HG03159 (cell line): ENCODE data around the gene PRR13.
"Not testable (repeated sequence)": the region's sequence is repeated elsewhere in the genome, so short reads cannot be mapped to it uniquely, and the experiment has no call there.

ENCODE experiments used
- ATAC-seq: cut with Tn5 transposase; IDR thresholded peaks from one replicate; pipeline ENCODE4 v1.9.1; 2021; ENCODE audit warnings: mild to moderate bottlenecking, moderate library complexity; ENCODE audit not compliant: unreplicated experiment

The PRR13 gene

DNA sequence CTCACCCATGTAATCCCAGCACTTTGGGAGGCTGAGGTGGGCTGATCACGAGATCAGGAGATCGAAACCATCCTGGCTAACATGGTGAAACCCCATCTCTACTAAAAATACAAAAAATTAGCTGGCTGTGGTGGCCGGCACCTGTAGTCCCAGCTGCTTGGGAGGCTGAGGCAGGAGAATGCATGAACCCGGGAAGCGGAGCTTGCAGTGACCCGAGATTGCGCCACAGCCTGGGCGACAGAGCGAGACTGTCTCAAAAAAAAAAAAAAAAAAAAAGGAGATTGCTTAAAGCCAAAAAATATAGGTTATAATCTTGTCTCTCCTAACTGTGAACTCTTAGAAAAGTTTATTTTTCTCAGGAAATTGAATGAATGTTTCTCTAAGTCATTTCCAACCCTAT is 6.2 kb upstream of the PRR13 start:
- ATAC-seq = not testable (repeated sequence)

DNA sequence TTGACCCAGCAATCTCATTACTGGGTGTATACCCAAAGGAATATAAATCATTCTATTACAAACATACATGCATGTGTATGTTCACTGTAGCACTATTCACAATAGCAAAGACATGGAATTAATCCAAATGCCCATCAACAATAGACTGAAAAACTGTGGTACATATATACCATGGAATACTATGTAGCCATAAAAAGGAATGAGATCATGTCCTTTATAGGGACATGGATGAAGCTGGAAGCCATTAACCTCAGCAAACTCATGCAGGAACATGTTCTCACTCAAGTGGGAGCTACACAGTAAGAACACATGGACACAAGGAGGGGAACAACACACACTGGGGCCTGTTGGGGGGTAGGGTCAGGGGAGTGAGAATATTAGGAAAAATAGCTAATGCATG is 2.0 kb upstream of the PRR13 start:
- not testable (repeated sequence) for ATAC-seq

DNA sequence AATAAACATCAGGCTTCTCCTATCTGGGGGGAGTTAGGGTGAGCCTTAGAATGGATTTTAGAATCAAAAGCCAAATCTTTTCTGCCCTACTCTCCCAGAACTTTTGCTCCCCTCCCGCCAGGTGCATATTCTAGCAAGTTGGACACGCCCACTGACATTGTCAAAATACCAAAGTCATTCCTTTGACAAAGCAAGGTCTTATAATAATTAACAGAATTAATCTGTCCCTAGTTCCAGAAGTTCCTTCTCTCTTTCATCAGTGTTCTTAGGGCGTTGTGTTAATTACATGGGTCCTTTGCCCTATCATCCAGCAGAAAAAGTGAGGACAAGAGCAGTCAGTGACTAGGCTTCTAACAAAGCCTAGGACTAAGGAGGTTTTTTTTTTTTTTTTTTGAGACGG is 2.4 kb downstream of the PRR13 start:
- ATAC-seq = no peak

DNA sequence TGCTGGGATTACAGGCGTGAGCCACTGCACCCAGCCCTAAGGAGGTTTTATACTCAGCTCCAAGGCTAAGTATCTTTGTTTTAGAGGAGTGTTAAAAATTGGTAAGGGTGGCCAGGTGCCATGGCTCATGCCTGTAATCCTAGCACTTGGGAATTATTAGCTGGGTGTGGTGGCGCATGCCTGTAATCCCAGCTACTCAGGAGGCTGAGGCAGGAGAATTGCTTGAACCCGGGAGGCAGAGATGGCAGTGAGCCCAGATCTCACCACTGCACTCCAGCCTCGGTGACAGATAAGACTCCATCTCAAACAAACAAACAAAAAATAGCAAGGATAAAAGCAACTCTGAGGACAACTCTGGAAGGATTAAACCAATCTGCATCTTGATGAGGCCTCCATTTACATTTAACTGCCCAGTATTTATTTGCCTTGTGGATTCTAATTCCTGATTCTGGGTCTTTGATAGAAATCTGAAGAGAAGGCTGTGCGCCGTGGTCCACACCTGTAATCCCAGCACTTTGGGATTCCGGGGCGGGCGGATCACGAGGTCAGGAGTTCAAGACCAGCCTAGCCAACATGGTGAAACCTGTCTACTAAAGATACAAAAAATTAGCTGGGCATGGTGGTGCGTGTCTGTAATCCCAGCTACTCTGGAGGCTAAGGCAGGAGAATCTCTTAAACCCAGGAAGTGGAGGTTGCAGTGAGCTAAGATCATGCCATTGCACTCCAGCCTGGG is 3.2 kb downstream of the PRR13 start:
- not testable (repeated sequence) for ATAC-seq

DNA sequence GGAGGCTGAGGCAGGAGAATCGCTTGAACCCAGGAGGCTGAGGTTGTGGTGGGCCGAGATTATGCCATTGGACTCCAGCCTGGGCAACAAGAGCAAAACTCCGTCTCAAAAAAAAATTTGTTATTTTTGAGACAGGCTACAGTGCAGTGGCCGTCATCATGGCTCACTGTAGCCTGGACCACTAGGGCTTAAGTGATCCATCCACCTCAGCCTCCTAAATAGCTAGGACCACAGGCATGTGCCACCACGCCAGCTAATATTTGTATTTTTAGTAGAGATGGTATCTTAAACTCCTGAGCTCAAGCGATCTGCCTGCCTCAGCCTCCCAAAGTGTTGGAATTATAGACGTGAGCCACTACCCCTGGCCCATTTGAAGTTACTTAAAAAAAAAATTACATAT is 9.4 kb downstream of the PRR13 start:
- ATAC-seq = no peak

DNA sequence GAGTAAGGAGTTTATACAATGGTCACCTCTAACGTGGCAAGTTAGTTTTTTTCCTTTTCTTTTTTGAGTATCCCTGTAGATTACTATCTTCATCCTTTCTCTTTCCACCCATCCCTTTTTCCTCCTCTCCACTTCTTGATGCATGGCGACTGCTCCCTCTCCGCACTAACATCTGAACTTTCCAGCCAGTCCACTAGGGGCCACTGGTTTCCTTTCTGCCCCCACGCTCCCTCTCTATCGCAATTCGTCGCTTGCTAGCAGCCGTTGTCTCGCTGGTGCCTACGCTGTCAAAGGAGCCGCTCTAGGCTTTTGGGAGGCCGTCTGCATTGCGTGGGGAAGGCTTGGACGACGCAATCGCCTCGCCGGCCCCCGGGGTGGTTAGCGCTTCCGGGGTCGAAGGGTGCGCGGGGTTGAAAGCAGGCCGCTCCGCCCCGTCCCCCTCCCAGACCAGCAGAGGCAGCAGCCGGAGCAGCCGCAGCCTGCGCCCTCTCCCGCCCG is 10.2 kb downstream of the PRR13 start, which contains the start of gene PCBP2:
TSS of gene PCBP2 (plus strand) at position 442 of the 498 bp plus-strand sequence. CDS start 2,699 bp downstream, outside the sequence.
- ATAC-seq = peak; percentile 94

DNA sequence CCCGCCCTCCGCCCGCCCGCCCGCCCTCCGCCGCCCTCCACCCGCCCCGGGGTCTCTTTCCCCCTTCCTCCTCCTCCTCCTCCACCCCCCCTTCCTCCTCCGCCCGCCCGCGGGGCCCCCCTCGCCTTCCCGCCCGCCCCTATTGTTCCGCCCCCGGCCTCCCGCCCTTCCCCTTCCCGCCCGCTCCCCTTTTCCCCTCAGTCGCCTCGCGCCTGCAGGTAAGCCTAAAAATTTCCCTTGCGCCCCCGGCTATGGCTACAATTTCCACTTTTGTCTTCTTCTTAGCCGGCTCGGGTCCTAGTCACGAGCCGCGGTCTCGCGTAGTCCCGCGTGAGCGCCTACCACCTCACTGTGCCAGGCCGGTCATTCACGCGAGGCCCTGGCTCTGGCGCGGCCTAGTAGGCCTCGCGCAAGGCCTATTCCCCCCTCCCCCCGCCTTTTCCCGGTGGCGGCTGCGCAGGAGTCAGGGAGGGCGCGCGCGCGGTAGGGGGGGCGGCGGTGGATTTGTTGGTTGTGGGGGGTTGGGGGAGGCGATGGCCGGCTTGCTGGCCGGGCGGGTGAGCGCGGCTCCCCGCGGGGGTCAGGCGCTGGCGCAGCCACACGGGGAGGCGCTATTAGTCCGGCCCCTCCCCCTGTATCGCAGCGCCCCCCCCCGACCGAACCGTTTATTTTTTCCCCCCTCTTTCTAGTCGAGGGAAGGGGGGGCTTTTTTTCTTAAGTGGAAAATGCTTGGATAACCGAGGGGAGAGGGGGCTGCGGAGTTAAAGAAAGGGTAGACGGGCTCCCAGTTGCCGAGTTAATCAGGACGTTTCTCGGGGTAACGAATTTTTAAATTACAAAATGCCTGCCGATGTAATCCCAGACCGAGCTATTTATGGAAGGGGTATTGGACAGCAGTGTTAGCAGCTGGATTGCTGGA is 10.9 kb downstream of the PRR13 start:
- no peak for ATAC-seq

DNA sequence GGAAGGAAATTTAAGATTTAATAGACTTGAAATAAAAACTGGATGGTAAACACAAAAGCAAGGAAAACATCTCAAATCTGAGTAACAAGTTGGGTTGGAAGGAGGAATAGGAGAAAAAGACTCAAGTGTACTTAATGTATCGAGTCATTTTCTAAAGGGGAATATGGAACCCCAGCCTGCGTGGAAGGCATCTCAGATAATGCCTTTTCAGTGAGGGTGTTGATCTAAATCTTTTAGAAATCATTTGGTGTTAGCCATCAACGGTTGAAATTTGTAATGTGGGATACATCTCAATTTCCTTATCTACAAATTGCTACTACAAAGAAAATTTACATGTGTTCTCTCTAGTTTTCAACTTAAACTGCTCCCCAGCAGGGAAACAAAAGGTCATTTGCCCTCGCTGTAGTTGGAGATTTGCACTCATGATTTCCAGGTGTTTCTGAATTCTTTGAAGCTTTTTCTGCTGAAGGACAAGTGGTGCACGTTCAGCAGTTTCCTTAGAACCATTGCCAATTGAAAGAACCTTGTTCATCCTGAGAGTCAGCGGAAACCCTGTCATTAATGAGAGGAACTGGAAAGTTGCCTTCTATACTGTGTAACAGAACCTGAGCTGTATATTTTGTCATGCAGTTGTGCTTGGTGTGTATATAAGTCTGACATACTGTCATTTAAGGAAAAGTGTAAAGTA is 12.6 kb downstream of the PRR13 start:
- no peak for ATAC-seq

DNA sequence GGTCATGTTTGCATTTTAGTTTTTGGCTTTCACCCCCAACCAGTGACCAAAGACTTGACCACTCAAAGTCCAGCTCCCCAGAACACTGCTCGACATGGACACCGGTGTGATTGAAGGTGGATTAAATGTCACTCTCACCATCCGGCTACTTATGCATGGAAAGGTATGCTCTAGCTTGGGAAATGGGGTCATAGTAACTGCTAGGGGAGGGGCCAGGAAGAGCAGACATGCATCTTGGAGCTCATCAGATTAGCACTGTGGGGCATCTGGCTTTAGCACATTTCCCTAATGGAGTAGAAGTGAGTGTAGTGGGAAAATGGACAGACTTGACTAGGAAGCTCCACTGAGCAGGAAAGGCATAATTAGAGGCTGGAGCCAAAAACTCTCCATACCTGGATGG is 13.2 kb downstream of the PRR13 start:
- ATAC-seq = no peak

DNA sequence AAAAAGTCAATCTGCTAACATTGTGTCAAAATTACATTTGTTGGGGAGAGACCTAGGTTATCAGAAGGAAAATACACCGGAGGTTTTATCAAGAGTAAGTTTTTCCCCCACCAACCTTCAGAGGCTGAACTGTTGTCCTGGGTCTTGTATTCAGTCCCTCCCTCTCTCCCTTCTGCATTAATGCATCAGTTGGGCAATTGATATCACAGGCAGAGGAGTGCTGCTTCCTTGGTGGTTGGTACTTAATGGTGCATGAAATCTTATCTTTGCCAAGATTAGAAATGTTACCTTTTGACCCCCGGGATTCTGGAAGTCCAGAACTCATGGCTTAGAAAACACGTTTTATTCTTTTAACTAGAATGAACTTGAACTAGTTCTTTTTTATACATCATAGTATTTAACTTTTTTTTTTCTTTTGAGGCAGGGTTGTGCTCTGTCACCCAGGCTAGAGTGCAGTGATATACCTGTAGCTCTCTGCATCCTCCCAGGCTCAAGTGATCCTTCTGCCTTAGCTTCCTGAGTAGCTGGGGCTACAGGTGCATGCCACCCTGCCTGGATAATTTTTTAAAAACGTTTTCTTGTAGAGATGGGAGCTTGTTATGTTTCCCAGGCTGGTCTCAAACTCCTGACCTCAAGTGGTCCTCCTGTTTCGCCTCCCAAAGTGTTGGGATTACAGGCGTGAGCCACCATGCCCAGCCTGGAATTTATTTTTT is 15.3 kb downstream of the PRR13 start:
- no peak for ATAC-seq

DNA sequence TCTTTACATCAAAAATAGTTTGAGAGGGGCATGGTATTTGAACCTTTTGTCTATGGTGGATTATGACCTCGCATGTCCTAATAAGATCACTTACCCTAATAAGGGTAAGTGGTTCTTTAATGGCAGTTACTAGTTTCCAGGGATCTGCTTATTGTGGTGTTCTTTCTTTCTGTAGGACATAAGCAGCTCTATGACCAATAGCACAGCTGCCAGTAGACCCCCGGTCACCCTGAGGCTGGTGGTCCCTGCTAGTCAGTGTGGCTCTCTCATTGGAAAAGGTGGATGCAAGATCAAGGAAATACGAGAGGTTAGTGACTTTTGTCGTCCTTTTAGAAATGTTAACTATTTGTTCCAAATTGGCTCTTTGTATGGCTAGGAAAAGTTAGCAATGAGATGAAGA is 17.6 kb downstream of the PRR13 start:
- ATAC-seq = no peak

DNA sequence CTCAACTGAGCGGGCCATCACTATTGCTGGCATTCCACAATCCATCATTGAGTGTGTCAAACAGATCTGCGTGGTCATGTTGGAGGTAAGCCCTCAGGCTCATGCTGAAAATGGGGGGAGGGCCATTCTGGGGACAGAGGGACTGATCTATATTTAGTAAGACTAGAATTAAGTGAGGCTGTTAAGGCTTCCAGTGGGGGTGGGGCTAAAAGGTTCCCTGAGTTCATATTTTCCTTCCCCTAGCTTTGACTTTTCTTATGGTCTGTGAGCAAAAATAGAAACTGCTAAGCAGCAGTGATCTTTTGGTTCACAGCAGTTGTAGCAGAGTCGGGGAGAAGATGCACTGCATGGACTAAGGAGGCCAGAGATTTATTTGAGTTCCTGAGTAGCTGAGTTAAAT is 19.5 kb downstream of the PRR13 start:
- no peak for ATAC-seq

DNA sequence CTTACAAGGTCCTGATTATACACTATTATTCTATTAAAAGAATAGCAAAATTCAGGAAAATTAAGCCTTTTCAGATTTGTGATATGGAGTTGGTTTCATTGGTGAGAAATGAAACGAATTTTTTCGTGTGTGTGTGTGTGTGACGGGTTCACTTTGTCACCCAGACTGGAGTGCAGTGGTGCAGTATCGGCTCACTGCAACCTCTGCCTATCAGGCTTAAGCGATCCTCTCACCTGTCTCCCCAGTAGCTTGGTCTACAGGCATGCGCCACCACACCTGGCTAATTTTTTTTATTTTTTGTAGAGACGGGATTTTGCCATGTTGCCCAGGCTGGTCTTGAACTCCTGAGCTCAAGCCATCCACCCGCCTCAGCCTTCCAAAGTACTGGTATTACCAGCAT is 20.1 kb downstream of the PRR13 start:
- ATAC-seq = no peak

DNA sequence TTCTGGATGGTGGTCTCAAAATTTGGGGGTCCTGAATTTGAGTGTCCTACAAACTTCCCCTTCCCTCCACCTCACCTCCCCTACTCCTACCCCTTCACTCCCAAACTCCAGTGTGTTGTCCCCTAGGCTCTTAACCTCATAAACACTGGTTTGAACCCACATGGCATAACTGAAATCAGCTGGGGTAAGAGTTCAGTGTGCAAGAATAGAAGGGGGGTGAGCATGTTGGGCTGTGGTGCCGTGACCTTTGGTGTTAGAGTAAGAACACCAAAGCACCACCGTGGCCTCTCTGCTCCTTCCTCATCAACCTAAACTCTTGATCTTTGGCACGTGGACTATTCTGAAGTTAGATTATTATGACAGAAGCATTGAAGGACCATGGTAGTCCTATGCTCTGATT is 21.4 kb downstream of the PRR13 start:
- ATAC-seq = no peak

DNA sequence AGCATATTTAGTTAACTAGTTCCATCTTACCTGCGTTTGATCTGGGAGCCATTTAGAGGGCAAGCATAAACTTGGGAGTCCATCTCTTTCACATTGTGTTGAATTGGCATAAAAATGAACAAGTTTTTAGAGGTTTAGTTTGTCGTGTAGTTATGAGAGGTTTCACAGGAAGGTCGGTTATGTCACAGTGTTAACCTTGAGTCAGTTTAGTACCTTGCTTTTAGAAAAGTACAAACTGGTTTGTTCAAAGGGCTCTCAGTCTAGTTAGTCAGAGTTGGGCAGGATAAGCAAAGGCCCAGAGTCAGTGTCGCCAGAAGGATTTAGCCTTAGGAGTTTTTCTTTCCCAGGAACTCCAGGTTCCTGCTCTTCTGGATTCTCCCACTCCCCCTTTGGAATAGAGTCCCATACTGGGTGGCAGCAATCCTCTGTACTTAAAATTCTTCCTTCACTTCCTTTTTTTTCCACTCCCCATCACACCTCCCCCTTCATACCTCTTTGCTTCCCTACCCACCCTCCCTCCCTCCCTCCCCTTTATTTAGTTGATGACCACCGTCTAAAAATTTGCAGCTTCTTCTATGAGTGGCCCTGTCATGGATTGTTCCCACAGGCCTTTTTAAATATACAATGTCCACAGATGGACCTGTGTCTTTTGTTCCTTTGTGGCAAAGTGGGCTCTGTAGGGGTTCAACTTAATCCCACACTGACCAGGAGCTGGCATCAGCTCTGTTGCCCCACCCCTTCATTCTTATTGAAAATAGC is 22.4 kb downstream of the PRR13 start:
- ATAC-seq = no peak

DNA sequence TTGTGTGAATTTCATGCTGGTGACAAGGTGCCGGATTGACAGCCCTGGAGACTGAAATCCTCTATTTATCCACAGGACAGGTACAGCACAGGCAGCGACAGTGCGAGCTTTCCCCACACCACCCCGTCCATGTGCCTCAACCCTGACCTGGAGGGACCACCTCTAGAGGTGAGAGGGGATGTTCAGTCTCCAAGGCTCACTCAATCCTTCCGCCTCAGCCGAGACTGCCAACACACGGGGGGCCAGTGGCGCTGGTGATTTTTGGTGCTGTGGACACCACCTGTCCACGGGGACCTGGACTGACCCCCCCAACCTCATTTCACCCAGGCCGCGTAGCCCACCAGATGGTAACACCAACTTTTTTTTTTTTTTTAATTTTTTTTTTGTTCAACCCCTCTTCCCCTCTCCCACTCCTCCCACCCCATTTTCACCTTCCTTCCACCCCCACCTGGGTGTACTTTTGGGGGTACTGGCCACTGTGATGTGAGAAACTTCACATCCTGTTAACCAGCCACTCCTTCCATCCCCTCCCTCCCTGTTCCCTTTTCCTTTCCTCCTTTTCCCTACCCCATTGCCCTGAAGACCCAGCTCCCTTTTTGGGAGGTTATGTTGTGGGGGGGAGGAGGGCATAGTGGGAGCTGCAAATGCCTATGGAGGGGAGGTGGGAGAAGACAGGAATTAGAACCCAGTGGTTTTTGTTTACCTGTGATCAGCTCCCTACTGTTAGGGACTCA is 23.3 kb downstream of the PRR13 start:
- no peak for ATAC-seq

DNA sequence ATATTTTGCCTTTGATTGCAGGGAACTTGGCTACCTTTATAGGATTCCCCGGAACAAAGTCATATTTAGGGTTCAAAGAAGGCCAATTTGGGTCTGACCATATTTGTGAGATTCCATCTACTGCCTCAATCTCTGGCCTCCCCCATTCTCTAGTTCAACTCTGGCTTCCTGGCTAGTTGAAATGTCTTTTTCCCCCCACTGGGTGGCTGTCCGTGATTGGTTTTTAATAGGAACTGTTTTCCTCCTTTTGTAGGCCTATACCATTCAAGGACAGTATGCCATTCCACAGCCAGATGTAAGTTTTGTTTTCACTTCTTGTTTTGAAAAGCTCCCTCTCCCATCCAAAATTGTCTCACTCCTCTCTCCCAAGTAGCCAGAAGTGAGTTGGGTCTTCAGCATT is 24.1 kb downstream of the PRR13 start:
- no peak for ATAC-seq

DNA sequence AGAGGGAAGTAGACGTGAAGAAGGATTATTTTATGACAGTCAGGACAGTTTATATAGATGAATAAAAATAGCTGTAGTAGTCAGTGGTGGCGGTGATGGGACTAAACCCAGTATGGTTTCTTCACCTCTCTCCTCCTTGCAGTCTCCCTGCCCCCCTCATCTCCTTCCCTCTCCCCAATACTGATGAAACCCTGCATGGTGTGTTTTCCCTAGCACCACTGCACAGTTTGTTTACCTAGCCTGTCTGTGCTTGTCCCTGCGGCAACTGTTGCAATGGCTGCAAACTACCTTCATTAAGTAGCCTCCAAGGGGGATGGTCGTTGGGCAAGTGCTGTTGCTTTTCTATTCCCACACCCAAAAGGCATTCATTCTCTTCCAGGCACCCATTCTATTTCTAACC is 25.1 kb downstream of the PRR13 start:
- no peak for ATAC-seq

DNA sequence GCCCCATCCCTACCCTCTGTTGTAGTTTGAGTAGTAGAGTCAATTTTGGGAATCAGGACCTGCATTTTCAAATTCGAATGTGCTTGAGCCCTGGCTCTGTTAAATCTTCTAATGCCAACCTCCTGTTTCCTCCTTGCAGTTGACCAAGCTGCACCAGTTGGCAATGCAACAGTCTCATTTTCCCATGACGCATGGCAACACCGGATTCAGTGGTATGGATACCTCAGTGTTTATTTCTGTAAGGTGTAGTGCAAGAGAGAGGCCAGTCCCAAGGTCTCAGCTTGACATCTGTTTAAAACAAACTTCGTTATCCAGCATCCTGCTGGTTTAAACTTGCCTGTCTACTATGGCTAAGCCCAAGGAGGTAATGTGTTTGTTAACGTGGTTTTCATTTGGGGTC is 25.5 kb downstream of the PRR13 start:
- no peak for ATAC-seq
